GM21825 (cell line): ENCODE results near the gene INPP5B.
"Not testable (repeated sequence)": the region's sequence is repeated elsewhere in the genome, so short reads cannot be mapped to it uniquely, and the experiment has no call there.

ENCODE experiments used
- ATAC-seq: cut with Tn5 transposase; IDR thresholded peaks from one replicate; pipeline ENCODE4 v1.9.1; 2021; ENCODE audit warnings: mild to moderate bottlenecking, moderate library complexity; ENCODE audit not compliant: unreplicated experiment

The INPP5B gene

DNA sequence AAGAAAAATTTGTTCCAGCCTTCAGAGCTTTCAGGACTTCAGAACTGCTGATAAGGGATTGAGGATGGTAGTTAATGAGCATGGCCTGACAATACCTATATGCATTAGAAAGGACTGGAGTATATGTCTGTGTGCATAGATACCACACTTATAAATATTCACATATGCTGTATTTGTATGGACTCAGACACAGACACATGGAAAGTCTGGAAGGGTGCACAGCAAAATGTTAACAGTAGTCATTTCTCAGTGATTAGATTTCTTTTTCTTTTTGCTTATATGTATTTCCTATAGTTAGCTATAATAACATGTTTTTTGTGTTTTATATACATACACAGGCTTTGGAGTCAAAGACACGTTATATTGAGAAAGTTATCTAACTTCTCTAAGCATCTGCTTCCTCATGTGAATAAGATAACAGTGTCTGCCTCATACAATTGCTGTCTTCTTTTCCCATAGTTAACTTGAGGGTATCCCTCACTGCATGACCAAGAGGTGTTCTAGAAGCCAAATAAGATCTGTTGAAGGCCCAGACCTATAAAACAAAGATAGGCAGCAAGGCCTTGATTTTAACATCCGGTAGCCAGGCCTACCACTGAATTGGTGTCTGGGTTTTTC lies 31.3 kb downstream of the INPP5B start:
- no peak for ATAC-seq

DNA sequence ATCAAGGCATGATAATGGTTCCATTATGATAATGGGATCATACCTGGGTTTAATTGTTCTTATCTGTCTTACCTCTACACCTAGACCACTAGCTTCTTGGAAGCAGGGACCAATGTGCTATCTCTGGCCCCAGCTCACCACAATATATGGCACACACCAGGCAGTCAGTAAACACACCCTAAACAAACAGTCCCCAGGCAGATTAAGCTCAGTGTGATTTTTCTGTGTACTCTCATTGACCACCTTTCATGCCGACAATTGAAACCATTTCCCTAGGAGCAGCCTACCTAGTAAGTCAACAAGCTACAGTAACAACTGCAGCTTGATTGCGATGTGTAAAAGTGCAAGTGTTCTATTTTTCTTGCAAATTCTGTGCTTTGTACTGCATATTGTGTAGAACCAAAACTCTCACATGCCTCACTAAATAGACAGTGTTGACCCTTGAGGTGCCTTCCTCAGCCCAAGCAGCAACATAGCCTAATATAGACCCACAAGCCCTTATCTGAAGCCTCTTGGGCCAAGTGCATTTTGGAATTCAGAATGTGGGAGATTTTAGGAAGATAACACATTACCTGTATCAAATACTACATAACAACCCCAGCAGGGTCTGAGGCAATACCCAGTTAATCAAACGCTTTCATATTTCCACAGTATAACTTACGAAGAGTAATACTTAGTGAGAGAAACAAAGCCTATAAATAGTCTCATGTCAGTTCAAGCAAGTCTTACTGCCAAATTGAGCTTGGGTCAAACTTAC lies 32.0 kb downstream of the INPP5B start:
- no peak for ATAC-seq

GRCh38 chr1:37911478-37911877 lies 35.4 kb downstream of the INPP5B start:
- not testable (repeated sequence) for ATAC-seq

- ATAC-seq, result not testable (repeated sequence)
Observed at GRCh38 chr1:37910886-37911285, 36.0 kb downstream of the INPP5B start.

DNA sequence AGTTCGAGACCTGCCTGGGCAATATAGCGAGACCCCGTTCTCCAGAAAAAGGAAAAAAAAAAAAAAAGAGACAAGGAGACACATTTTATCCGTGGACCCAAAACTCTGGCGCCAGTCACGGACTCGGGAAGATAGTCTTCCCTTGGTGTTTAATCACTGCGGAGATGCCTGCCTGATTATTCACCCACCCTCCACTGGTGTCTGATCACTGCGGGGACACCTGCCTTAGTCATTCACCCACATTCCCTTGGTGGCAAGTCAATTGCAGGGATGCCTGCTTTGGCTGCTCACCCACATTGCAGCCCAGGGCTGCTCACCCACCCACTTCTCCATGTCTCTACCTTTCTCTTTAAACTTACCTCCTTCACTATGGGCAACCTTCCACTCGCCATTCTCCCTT lies 38.3 kb downstream of the INPP5B start:
- not testable (repeated sequence) for ATAC-seq

GRCh38 chr1:37907416-37908125 lies 39.3 kb downstream of the INPP5B start:
- not testable (repeated sequence) for ATAC-seq

GRCh38 chr1:37906591-37906990 lies 40.3 kb downstream of the INPP5B start:
- not testable (repeated sequence) for ATAC-seq

DNA sequence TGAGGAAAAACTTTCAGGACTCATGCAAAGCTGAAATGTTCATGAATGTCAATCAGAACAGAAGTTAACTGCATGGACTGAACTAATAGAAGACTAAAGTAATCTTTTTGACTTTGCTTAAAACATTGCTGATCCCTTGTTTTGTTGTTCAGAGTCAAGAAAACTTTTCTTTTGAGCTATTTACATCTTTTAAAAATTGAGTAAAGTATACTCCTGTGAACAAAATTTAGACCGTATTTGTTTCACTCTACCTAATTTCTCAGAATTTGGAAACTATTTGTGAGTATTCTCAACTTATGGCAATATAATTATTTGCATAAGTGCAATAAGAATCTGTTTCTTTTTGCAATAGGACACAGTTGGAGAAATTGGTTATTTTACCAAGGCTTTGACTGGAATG lies 41.1 kb downstream of the INPP5B start:
- no peak for ATAC-seq

DNA sequence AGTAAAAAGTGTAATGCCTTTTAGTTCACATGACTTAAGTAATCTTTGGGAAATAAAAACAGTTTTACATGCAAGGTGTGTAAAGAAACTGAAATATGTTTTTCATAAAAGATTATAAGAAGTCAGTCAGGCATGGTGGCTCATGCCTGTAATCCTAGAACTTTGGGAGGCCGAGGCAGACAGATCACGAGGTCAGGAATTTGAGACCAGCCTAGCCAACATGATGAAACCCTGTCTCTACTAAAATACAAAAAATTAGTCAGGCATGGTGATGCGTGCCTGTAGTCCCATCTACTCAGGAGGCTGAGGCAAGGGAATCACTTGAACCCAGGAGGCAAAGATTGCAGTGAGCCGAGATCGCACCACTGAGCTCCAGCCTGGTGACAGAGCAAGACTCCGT lies 42.9 kb downstream of the INPP5B start:
- not testable (repeated sequence) for ATAC-seq

DNA sequence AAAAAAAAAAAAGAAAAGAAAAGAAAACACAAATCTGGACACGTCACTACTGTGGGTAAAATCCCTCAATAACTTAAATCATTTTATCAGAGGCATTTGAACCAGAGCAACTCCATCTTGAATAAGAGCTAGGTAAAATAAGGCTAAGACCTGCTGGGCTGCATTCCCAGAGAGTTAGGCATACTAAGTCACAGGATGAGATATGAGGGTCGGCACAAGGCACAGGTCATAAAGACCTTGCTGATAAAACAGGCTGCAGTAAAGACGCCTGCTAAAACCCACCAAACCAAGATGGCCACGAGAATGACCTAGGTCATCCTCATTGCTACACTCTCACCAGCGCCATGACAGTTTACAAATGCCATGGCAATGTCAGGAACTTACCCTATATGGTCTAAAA lies 43.9 kb downstream of the INPP5B start:
- ATAC-seq, result no peak

- ATAC-seq, result no peak
Observed at GRCh38 chr1:37901893-37902225, 45.0 kb downstream of the INPP5B start.

DNA sequence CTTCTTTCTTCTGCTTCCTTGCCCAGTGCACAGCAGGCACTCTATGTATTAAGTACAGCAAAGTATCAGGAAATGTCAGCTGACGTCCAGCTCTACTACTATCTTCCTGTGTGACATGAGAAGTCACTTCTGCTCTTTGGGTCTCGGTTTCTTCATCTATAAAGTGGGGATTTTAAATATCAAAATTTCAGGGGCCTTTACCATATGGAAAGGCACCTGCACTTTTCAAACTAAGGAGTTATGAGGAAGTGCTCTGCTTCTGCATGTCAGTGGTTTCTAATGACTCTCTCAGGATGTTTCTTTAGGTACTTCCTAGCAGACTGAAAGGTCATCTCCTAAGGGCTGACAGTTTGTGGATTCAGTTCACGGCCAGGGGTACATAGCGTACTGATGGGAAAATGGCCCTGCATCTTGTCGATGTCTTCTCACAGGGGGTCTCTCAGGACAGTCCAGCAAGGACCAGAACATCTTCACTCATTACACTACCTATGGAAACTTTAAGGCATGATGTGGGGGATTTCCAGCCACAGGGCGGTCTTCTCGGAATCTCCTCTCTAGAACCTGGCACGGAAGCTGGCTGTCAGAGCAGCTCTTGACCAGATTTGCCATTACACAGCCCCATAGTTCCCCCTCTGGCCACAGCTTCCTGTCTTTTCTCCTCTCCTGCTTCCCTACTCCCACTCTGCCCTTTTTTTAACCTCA lies 45.5 kb downstream of the INPP5B start:
- peak; percentile 76 for ATAC-seq

DNA sequence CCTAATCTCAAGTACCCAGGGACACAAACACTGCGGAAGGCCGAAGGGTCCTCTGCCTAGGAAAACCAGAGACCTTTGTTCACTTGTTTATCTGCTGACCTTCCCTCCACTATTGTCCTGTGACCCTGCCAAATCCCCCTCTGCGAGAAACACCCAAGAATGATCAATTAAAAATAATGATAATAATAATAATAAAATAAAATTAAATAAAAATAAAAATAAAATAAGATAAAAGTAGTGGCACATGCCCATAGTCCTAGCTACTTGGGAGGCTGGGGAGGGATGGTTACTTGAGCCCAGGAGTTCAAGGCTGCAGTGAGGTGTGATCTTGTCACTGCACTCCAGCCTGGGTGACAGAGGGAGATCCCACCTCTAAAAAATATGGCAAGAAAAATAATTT lies 49.3 kb downstream of the INPP5B start:
- not testable (repeated sequence) for ATAC-seq

GRCh38 chr1:37893673-37894072 lies 53.2 kb downstream of the INPP5B start:
- no peak for ATAC-seq

DNA sequence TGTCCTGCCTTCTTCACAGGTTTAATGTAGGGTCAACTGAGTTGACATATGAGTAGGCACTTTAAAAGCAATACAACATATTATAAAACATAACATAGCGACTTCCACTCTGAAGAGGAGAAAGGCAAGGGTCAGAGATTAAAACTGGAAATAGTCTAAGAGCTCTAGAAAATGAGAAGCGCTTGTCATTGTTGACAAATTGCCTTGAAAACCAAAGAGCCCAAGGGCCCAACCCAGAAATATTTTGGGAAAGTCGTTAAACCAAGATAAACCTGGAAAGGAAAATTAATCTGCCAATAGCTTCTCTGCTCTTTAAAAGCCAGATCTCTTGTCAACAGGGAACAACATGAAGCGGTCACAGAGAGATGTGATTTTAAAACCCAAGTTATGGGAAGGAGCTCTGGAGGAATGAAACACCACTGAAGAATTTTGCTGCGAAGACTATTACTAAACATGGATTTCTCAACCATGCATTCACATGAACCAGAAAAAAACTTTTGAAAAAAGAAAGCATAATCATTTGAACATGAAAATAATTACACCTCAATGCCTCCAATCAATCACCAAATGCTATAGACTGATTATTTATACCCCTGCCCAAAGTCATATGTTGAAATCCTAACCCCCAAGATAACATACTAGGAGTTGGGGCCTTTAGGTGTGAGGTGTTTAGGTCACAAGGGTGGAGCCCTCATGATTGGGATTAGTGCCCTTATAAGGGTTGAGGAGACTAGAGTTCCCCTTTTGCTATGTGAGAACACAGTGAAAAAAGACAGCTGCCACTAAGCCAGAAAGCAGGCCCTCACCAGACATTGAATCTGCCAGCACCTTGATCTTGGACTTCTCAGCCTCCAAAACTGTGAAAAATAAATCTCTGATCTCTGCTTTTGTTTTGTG lies 54.5 kb downstream of the INPP5B start:
- ATAC-seq, result no peak

DNA sequence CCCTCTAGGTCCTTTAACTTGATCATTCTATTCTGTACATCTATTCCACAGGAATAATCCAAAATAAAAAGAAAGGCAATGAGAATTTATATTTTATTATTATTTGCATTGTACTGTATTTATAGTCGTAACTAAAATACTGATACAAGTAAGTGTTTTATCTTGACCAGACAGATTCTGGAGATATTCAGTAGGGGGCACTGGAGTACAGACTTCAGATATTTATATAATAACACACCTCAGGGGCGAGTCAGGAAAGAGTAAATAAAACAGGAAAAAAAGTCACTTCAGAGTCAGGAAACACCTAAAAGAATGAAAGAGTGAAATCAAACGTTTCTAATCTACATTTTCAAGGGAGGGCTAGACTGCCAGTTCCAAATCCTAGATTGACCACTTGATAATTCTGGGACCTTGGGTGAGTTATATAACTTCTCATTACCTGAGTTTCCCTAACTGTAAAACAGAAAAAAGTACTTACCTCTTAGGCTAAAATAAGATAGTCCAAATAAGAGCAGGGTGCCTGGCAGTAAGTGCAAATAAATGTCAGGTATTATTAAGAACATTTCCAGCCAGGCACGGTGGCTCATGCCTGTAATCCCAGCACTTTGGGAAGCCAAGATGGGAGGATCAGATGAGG lies 56.4 kb downstream of the INPP5B start:
- no peak for ATAC-seq

- no peak for ATAC-seq
Observed at GRCh38 chr1:37888022-37888700, 58.7 kb downstream of the INPP5B start.

DNA sequence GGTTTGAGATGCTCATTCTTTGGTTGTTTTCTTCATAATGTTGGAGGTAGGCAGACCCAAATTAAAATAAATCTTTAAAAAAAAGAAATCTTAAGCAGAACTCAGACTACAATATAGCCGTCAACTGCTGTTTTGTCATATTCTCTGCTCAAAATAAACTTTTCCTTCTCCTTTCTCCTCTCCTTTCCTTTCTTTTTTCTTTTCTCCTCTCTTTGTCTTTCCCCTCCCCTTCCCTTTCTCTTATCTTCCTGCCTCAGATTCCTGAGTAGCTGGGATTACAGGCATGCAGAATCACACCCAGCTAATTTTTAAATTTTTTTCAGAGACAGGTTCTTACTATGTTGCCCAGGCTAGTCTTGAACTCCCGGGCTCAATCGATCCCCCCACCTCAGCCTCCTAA lies 62.7 kb downstream of the INPP5B start:
- ATAC-seq, result no peak

GRCh38 chr1:37883671-37884070 lies 63.2 kb downstream of the INPP5B start:
- ATAC-seq, result no peak
